Smooth muscle cell (in vitro differentiated cells): ENCODE measurements around the gene KLF9. TPM values are rescaled to one million over a fixed set of nuclear protein-coding genes. Genes with fewer than 3 reads are reported as not detected.

Experiments used
- DNase-seq: peaks from one replicate; lab custom pipeline; 2025; ENCODE audit not compliant: unreplicated experiment; lab: John Stamatoyannopoulos, UW
- H2AFZ ChIP-seq: fragments of 200-600 bp; sonication (generic); 2 replicates; pipeline ENCODE4 v1.6.0; 2016; ENCODE audit warnings: antibody characterized with exemption, low read depth, mild to moderate bottlenecking
- H3F3A ChIP-seq: fragments of 200-600 bp; sonication (generic); 2 replicates; pipeline ENCODE4 v1.6.0; 2017; ENCODE audit warnings: antibody characterized with exemption, low read depth
- H3K27ac ChIP-seq: fragments of 200-600 bp; sonication (generic); 2 replicates; pipeline ENCODE4 v1.5.1; 2016; ENCODE audit warnings: low read depth, mild to moderate bottlenecking
- H3K27me3 ChIP-seq: fragments of 200-600 bp; sonication (generic); 2 replicates; pipeline ENCODE4 v1.6.1; 2016; ENCODE audit warnings: low read depth, mild to moderate bottlenecking
- H3K36me3 ChIP-seq: fragments of 200-600 bp; sonication (generic); 2 replicates; pipeline ENCODE4 v1.5.1; 2016; ENCODE audit warnings: low read depth
- H3K4me1 ChIP-seq: fragments of 200-600 bp; sonication (generic); 2 replicates; pipeline ENCODE4 v1.5.1; 2016; ENCODE audit warnings: low read depth
- H3K4me2 ChIP-seq: fragments of 200-600 bp; sonication (generic); 2 replicates; pipeline ENCODE4 v1.6.0; 2016; ENCODE audit warnings: mild to moderate bottlenecking
- H3K4me3 ChIP-seq: fragments of 200-600 bp; sonication (generic); 2 replicates; pipeline ENCODE4 v1.5.1; 2016; ENCODE audit warnings: mild to moderate bottlenecking
- H3K79me2 ChIP-seq: fragments of 200-600 bp; sonication (generic); 2 replicates; pipeline ENCODE4 v1.6.0; 2016; ENCODE audit warnings: low read depth, mild to moderate bottlenecking
- H3K9ac ChIP-seq: fragments of 200-600 bp; sonication (generic); 2 replicates; pipeline ENCODE4 v1.6.0; 2016; ENCODE audit warnings: low read depth
- H3K9me3 ChIP-seq: fragments of 200-600 bp; sonication (generic); replicated peaks from 2 replicates; pipeline ENCODE4 v1.5.1; 2016; ENCODE audit warnings: low read depth
- H4K20me1 ChIP-seq: fragments of 200-600 bp; sonication (generic); 2 replicates; pipeline ENCODE4 v1.6.0; 2016; ENCODE audit warnings: low read depth
- CTCF ChIP-seq: fragments of 200-600 bp; sonication (generic); IDR thresholded peaks from 2 replicates; pipeline ENCODE4 v1.5.1; 2017; ENCODE audit warnings: borderline replicate concordance, mild to moderate bottlenecking, antibody characterized with exemption; ENCODE audit not compliant: insufficient read depth, poor library complexity, severe bottlenecking
- WGBS: methylation state at CpG from one replicate; pipeline ENCODE4 v1.1.7; 2016; ENCODE audit warnings: low lambda C conversion rate; 5-methylcytosine and 5-hydroxymethylcytosine counted together
- polyA plus RNA-seq: library from polyadenylated mRNA; unstranded; fragments of >200 nt; fragmentation: Nextera tagmentation; extraction: Ambion mirVana; gene quantifications from 2 replicates; pipeline ENCODE4 v1.2.1, GENCODE V29; 2016
- total RNA-seq: library from RNA; depleted of rRNA; stranded (reverse); fragments of >200 nt; gene quantifications from 2 replicates; pipeline ENCODE4 v1.2.3, GENCODE V29; 2014

Gene KLF9
- total and polyA plus RNA-seq, 2 experiments from 2014 or later = 2.9 to 13.5 TPM

- H3K79me2 ChIP-seq = no peaks in the 10 kb centered on the region
- no peaks in the 10 kb centered on the region for H4K20me1 ChIP-seq
- H3K27ac ChIP-seq = no peak overlapping the region
- no peaks in the 10 kb centered on the region for H3K27me3 ChIP-seq
- over 99% methylated on average over 7 of the region's 7 CpGs for WGBS
- no peak overlapping the region for H2AFZ ChIP-seq
- H3F3A ChIP-seq = no peaks in the 10 kb centered on the region
- no peak overlapping the region for H3K9ac ChIP-seq
- no peak for TF ChIP-seq CTCF
- DNase-seq = no peak
- no peaks in the 10 kb centered on the region for H3K9me3 ChIP-seq
- no peaks in the 10 kb centered on the region for H3K36me3 ChIP-seq
- H3K4me2 ChIP-seq = no peak overlapping the region
- H3K4me1 ChIP-seq = no peaks in the 10 kb centered on the region
- no peak overlapping the region for H3K4me3 ChIP-seq
These were observed 50.7 kb downstream of the KLF9 start for GRCh38 chr9:70363760-70364159.

GRCh38 chr9:70362952-70363351 lies 51.5 kb downstream of the KLF9 start:
- H2AFZ ChIP-seq = no peak overlapping the region
- no peaks in the 10 kb centered on the region for H4K20me1 ChIP-seq
- no peaks in the 10 kb centered on the region for H3K27me3 ChIP-seq
- 93% methylated on average over 7 of the region's 7 CpGs for WGBS
- H3K9me3 ChIP-seq = no peaks in the 10 kb centered on the region
- H3K4me2 ChIP-seq = no peak overlapping the region
- TF ChIP-seq CTCF = no peak
- no peaks in the 10 kb centered on the region for H3F3A ChIP-seq
- H3K27ac ChIP-seq = no peak overlapping the region
- H3K4me1 ChIP-seq = no peaks in the 10 kb centered on the region
- H3K9ac ChIP-seq = no peak overlapping the region
- DNase-seq = no peak
- no peaks in the 10 kb centered on the region for H3K36me3 ChIP-seq
- H3K4me3 ChIP-seq = no peak overlapping the region
- H3K79me2 ChIP-seq = no peaks in the 10 kb centered on the region

GRCh38 chr9:70355801-70356200 lies 58.7 kb downstream of the KLF9 start:
- Histone ChIP-seq H3K9me3 (no peaks in the 10 kb centered on the region), H3K4me2 (no peak overlapping the region), H3K36me3 (peaks cover 10% of the 10 kb centered on the region), H2AFZ (no peak overlapping the region), H3K9ac (no peak overlapping the region), H3K27me3 (no peaks in the 10 kb centered on the region), H3K27ac (no peak overlapping the region), H3K79me2 (no peaks in the 10 kb centered on the region), H3K4me1 (no peaks in the 10 kb centered on the region), H3F3A (peaks cover 3% of the 10 kb centered on the region), H3K4me3 (no peak overlapping the region), H4K20me1 (no peaks in the 10 kb centered on the region)
- 95% methylated on average over 3 of the region's 3 CpGs for WGBS
- DNase-seq = no peak
- TF ChIP-seq CTCF = no peak

GRCh38 chr9:70352802-70353201 lies 61.7 kb downstream of the KLF9 start:
- Histone ChIP-seq H3K9ac (no peak overlapping the region), H3K27ac (no peak overlapping the region), H3K4me1 (no peaks in the 10 kb centered on the region), H4K20me1 (no peaks in the 10 kb centered on the region), H3K27me3 (no peaks in the 10 kb centered on the region), H3K36me3 (peaks cover 25% of the 10 kb centered on the region), H3K9me3 (no peaks in the 10 kb centered on the region), H3F3A (peaks cover 5% of the 10 kb centered on the region), H3K4me2 (no peak overlapping the region), H3K79me2 (peaks cover 5% of the 10 kb centered on the region), H3K4me3 (no peak overlapping the region), H2AFZ (no peak overlapping the region)
- DNase-seq = no peak
- TF ChIP-seq CTCF = no peak
